H1 (cell line): ENCODE data around the gene CRKL. TPM values are rescaled to one million over a fixed set of nuclear protein-coding genes. Genes with fewer than 3 reads are reported as not detected.

ENCODE experiments used
- CTCF ChIA-PET: fragments of 300-600 bp; sonication (Branson Sonifier 250); formaldehyde crosslinking; loops from one replicate; lab custom pipeline; 2021; ENCODE audit not compliant: partially characterized antibody; lab: Charles Lee
- POLR2A ChIA-PET: fragments of 300-600 bp; sonication (Branson Sonifier 250); formaldehyde crosslinking; loops from one replicate; lab custom pipeline; 2021; ENCODE audit warnings: inconsistent platforms; ENCODE audit not compliant: partially characterized antibody; lab: Charles Lee
- DNase-seq, 2 experiments: peaks; one replicate each; pipeline versions ENCODE4 v3.0.0 to v3.0.0-alpha.2; 2010 to 2022; ENCODE audit warnings: low spot score in 2 of 2, low read depth in 1 of 2, mixed read lengths in 1 of 2
- FAIRE-seq: peaks from 2 replicates; lab custom pipeline; 2011; peaks lifted over from hg19 to GRCh38; lab: Jason Lieb, UNC
- H2AFZ ChIP-seq: 2 replicates; pipeline ENCODE4 v1.8.1; 2012; ENCODE audit warnings: low read length, inconsistent platforms
- H2AK5ac ChIP-seq: 2 replicates; pipeline ENCODE4 v1.6.1; 2013; ENCODE audit warnings: low read depth, low read length
- H2BK120ac ChIP-seq: replicated peaks from 2 replicates; pipeline ENCODE3; 2013; ENCODE audit warnings: low read depth, low read length, inconsistent platforms
- H2BK12ac ChIP-seq: 2 replicates; pipeline ENCODE4 v1.6.1; 2013; ENCODE audit warnings: low read depth, low read length
- H2BK15ac ChIP-seq: 2 replicates; pipeline ENCODE4 v1.6.1; 2013; ENCODE audit warnings: low read length
- H2BK20ac ChIP-seq: 2 replicates; pipeline ENCODE4 v1.6.1; 2013; ENCODE audit warnings: low read length
- H2BK5ac ChIP-seq: 2 replicates; pipeline ENCODE4 v1.6.1; 2013; ENCODE audit warnings: low read depth, low read length
- H3K14ac ChIP-seq: 2 replicates; pipeline ENCODE4 v1.6.1; 2013; ENCODE audit warnings: inconsistent platforms; ENCODE audit not compliant: insufficient read length
- H3K18ac ChIP-seq: 2 replicates; pipeline ENCODE4 v1.6.1; 2013; ENCODE audit warnings: low read length; ENCODE audit errors: extremely low read depth
- H3K23ac ChIP-seq: 2 replicates; pipeline ENCODE4 v1.6.1; 2013; ENCODE audit warnings: inconsistent platforms; ENCODE audit not compliant: insufficient read length
- H3K23me2 ChIP-seq: 2 replicates; pipeline ENCODE4 v1.6.1; 2013; ENCODE audit warnings: low read depth, low read length
- H3K27ac ChIP-seq: 2 replicates; pipeline ENCODE4 v1.6.1; 2011; ENCODE audit warnings: low read depth, low read length, inconsistent platforms
- H3K27me3 ChIP-seq, 4 experiments: replicated peaks in 1 of 4; 1 replicate in 1 of 4; 2 replicates in 3 of 4; pipeline versions ENCODE4 v1.6.1 to v1.8.1; 2011 to 2013; ENCODE audit warnings: low read length in 3 of 4, mild to moderate bottlenecking in 3 of 4, inconsistent platforms in 2 of 4, mixed read lengths in 2 of 4, moderate library complexity in 1 of 4; ENCODE audit not compliant: control insufficient read depth in 3 of 4, insufficient read depth in 3 of 4; ENCODE audit errors: extremely low read depth in 1 of 4
- H3K36me3 ChIP-seq, 4 experiments: 2 replicates each; pipeline versions ENCODE4 v1.6.1 to v1.8.1; 2011 to 2013; ENCODE audit warnings: mild to moderate bottlenecking in 4 of 4, low read length in 3 of 4, moderate library complexity in 2 of 4, control low read depth in 1 of 4, inconsistent platforms in 1 of 4; ENCODE audit not compliant: insufficient read depth in 4 of 4, control insufficient read depth in 2 of 4
- H3K4ac ChIP-seq: replicated peaks from 2 replicates; pipeline ENCODE3; 2013; ENCODE audit warnings: low read length, low read depth, mixed read lengths, inconsistent platforms; ENCODE audit not compliant: insufficient read length
- H3K4me1 ChIP-seq, 4 experiments: replicated peaks in 1 of 4; 1 replicate in 1 of 4; 2 replicates in 3 of 4; pipeline versions ENCODE4 v1.6.1 to v1.8.1; 2011 to 2013; ENCODE audit warnings: low read length in 3 of 4, inconsistent platforms in 2 of 4, mixed read lengths in 1 of 4; ENCODE audit not compliant: insufficient read depth in 4 of 4, control insufficient read depth in 3 of 4
- H3K4me2 ChIP-seq, 2 experiments: 2 replicates each; pipeline versions ENCODE4 v1.6.1 to v1.8.1; 2011 to 2013; ENCODE audit warnings: low read depth in 2 of 2, low read length in 2 of 2, control low read depth in 1 of 2, inconsistent platforms in 1 of 2, mild to moderate bottlenecking in 1 of 2; ENCODE audit not compliant: insufficient read depth in 1 of 2
- H3K4me3 ChIP-seq, 4 experiments: fragments of 200-600, 300-600 bp in 1 of 4; sonication (generic), shearing (Covaris generic), sonication (Bioruptor Twin) in 1 of 4; 2 replicates each; pipeline versions ENCODE4 v1.5.1 to v1.8.1; 2011 to 2016; ENCODE audit warnings: low read length in 4 of 4, low read depth in 3 of 4, control low read depth in 2 of 4, inconsistent platforms in 2 of 4, mild to moderate bottlenecking in 2 of 4, mixed read lengths in 1 of 4, moderate library complexity in 1 of 4; ENCODE audit not compliant: insufficient read depth in 2 of 4; ENCODE audit errors: extremely low read depth in 1 of 4
- H3K56ac ChIP-seq: replicated peaks from 2 replicates; pipeline ENCODE3; 2013; ENCODE audit warnings: low read depth, mild to moderate bottlenecking, mixed read lengths, low read length, inconsistent platforms; ENCODE audit not compliant: insufficient read length
- H3K79me1 ChIP-seq: 2 replicates; pipeline ENCODE4 v1.6.1; 2013; ENCODE audit warnings: low read depth, low read length, control low read depth
- H3K79me2 ChIP-seq, 2 experiments: 2 replicates each; pipeline versions ENCODE4 v1.6.1 to v1.8.1; 2012 to 2013; ENCODE audit warnings: low read length in 2 of 2, mild to moderate bottlenecking in 2 of 2, inconsistent platforms in 1 of 2; ENCODE audit not compliant: insufficient read depth in 2 of 2, control insufficient read depth in 1 of 2
- H3K9ac ChIP-seq, 4 experiments: replicated peaks in 1 of 4; 1 replicate in 1 of 4; 2 replicates in 3 of 4; pipeline versions ENCODE4 v1.6.1 to v1.8.1; 2011 to 2013; ENCODE audit warnings: low read depth in 3 of 4, low read length in 3 of 4, control low read depth in 2 of 4, mild to moderate bottlenecking in 2 of 4, moderate library complexity in 2 of 4, inconsistent platforms in 1 of 4; ENCODE audit errors: extremely low read depth in 1 of 4
- H3K9me3 ChIP-seq, 2 experiments: 2 replicates each; pipeline versions ENCODE4 v1.6.1 to v1.8.1; 2012 to 2013; ENCODE audit warnings: mild to moderate bottlenecking in 2 of 2, moderate library complexity in 2 of 2, control low read depth in 1 of 2, inconsistent platforms in 1 of 2, low read depth in 1 of 2, low read length in 1 of 2, mixed read lengths in 1 of 2; ENCODE audit not compliant: insufficient read depth in 2 of 2
- H4K20me1 ChIP-seq, 2 experiments: replicated peaks in 1 of 2; 2 replicates each; pipeline versions ENCODE3 to v1.8.1; 2011 to 2013; ENCODE audit warnings: inconsistent platforms in 2 of 2, low read length in 2 of 2, mild to moderate bottlenecking in 1 of 2; ENCODE audit not compliant: insufficient read depth in 2 of 2, control insufficient read depth in 1 of 2
- H4K5ac ChIP-seq: 2 replicates; pipeline ENCODE4 v1.6.1; 2013; ENCODE audit warnings: low read length, low read depth, mixed read lengths, inconsistent platforms; ENCODE audit not compliant: insufficient read length
- H4K8ac ChIP-seq: 2 replicates; pipeline ENCODE4 v1.8.0; 2013; ENCODE audit warnings: mild to moderate bottlenecking, moderate library complexity, low read length, inconsistent platforms; ENCODE audit not compliant: insufficient read depth; ENCODE audit errors: extremely low read depth
- H4K91ac ChIP-seq: replicated peaks from 2 replicates; pipeline ENCODE3; 2013; ENCODE audit warnings: low read length, mixed read lengths, inconsistent platforms; ENCODE audit not compliant: insufficient read length
- CBX8 ChIP-seq: fragments of 300-800, 300-1000 bp; sonication (generic); IDR thresholded peaks from 2 replicates; pipeline ENCODE4 v1.7.1; 2016; ENCODE audit warnings: low read depth, low read length, borderline replicate concordance
- JUN ChIP-seq: IDR thresholded peaks from 2 replicates; pipeline ENCODE4 v1.6.1; 2011; ENCODE audit warnings: low read depth, mild to moderate bottlenecking, improper control_type of control experiment, low read length
- NANOG ChIP-seq: IDR thresholded peaks from 2 replicates; pipeline ENCODE4 v1.6.1; 2011; ENCODE audit warnings: low read length, low read depth, mild to moderate bottlenecking, inconsistent platforms; ENCODE audit not compliant: insufficient read depth, poor library complexity, severe bottlenecking
- POLR2AphosphoS5 ChIP-seq: IDR thresholded peaks from 2 replicates; pipeline ENCODE4 v1.6.1; 2011; ENCODE audit warnings: low read depth, low read length
- RNF2 ChIP-seq: fragments of 200-900, 300-1000 bp; sonication (generic); IDR thresholded peaks from 2 replicates; pipeline ENCODE4 v1.7.1; 2016; ENCODE audit warnings: borderline replicate concordance, low read depth, mild to moderate bottlenecking, antibody characterized with exemption, low read length; ENCODE audit not compliant: poor library complexity, severe bottlenecking; ENCODE audit errors: missing control alignments
- TCF12 ChIP-seq: IDR thresholded peaks from 2 replicates; pipeline ENCODE4 v1.6.1; 2011; ENCODE audit warnings: low read depth, mild to moderate bottlenecking, low read length
- WGBS, 2 experiments: shearing (Covaris generic) in 1 of 2; methylation state at CpG; one replicate each; pipeline versions ENCODE4 v1.1.6 to v1.1.7; 2013 to 2015; ENCODE audit warnings: low lambda C conversion rate in 2 of 2, mixed read lengths in 2 of 2, inconsistent platforms in 1 of 2, low coverage in 1 of 2, missing lambda C conversion rate in 1 of 2; ENCODE audit not compliant: insufficient replicate concordance in 2 of 2, insufficient coverage in 1 of 2, insufficient read length in 1 of 2; ENCODE audit errors: extremely low coverage in 1 of 2, missing lambda C conversion rate in 1 of 2; 5-methylcytosine and 5-hydroxymethylcytosine counted together
- polyA plus RNA-seq, 7 experiments: library from polyadenylated mRNA; depleted of rRNA in 3 of 7; stranded (reverse) in 5 of 7; unstranded in 2 of 7; fragments of >200 nt in 5 of 7; fragments of 200-250 nt in 2 of 7; gene quantifications; 1 replicate in 5 of 7; 2 replicates in 1 of 7; 4 replicates in 1 of 7; pipeline versions ENCODE4 v1.2.1 to v1.2.3, GENCODE V29; 2011 to 2013; ENCODE audit warnings: missing spikeins in 2 of 7, mixed read lengths in 2 of 7
- total RNA-seq: library from RNA; stranded (reverse); fragmentation: NEBNext Ultra II Directional; extraction: Animal tissue kit (Norgen Biotek cat#: 25700); gene quantifications from 2 replicates; pipeline ENCODE4 v1.2.1, GENCODE V29; 2021
- TF ChIP-seq, protein P1 (sequence below): IDR thresholded peaks from 2 replicates; pipeline ENCODE4 v1.6.1; 2012; ENCODE audit warnings: inconsistent platforms

CRKL gene
- total and polyA plus RNA-seq, 2 of the 8 experiments (the other 6 are each of a cell fraction or from before 2014, with no cell fraction given) = 34.5 to 94.5 TPM

DNA sequence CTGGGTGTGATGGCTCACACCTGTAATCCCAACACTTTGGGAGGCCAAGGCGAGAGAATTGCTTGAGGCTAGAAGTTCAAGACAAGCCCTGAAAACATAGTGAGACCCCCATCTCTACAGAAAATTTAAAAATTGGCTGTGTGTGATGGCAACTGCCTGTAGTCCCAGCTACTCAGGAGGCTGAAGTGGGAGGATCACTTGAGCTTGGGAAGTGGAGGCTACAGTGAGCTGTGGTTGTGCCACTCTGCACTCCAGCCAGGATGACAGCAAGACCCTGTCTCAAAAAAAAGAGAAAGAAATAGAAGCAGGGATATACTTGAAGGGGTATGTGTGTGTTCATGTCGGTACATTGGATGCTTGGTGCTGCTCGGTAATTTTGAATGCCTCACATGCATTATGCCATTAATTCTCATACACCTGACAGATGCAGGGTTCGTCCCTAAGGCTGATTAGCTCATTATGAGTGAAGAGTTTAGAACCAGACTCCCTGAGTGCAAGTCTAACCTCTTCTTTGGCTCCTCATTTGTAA, 14.0 kb downstream of the CRKL start:
- Histone ChIP-seq H3K79me2 (peaks cover 53 to 98% of the 10 kb centered on the region in 2 experiments), H4K8ac (no peak overlapping the region), H3K14ac (no peak overlapping the region), H3K4ac (no peak overlapping the region), H3K27me3 (no peaks in the 10 kb centered on the region), H3K56ac (no peak overlapping the region), H3K23me2 (peaks cover 1% of the 10 kb centered on the region; the same call in 1 of the 2 replicates), H4K5ac (no peak overlapping the region), H3K9me3 (no peaks in the 10 kb centered on the region), H3K79me1 (peaks cover 12% of the 10 kb centered on the region), H3K36me3 (peaks cover 0 to 24% (median 10%) of the 10 kb centered on the region in 4 experiments; a peak in 5 of 8 replicates), H3K23ac (no peak overlapping the region), H3K4me1 (peaks cover 0 to 5% (median 4%) of the 10 kb centered on the region in 4 experiments; a peak in 3 of 7 replicates), H2AFZ (no peak overlapping the region), H2BK20ac (no peak overlapping the region), H2BK120ac (no peak overlapping the region), H2AK5ac (no peak overlapping the region), H4K20me1 (peaks cover 23 to 29% of the 10 kb centered on the region in 2 experiments), H3K4me2 (no peak overlapping the region), H2BK12ac (no peak overlapping the region), H3K18ac (no peak overlapping the region), H2BK15ac (no peak overlapping the region), H3K27ac (peak overlapping the region; percentile 45; the same call in 1 of the 2 replicates), H3K4me3 (no peak overlapping the region), H2BK5ac (no peak overlapping the region), H3K9ac (no peak overlapping the region), H4K91ac (no peak overlapping the region)
- CTCF ChIA-PET = interaction anchor here (0.6 to 1.4 kb wide), 4 partner anchors 11 to 147 kb away, joined by 3 to 5 read pairs (median 3); partner anchors contain the start of gene LZTR1
- no peak for DNase-seq
- POLR2A ChIA-PET = interaction anchor here (0.9 kb wide), 1 partner anchor 11 kb away, joined by 3 read pairs; no protein-coding TSS in a partner anchor
- TF ChIP-seq CBX8 = no peak
- TF ChIP-seq TCF12 = no peak
- no peak for TF ChIP-seq RNF2
- TF ChIP-seq, protein P1, sequence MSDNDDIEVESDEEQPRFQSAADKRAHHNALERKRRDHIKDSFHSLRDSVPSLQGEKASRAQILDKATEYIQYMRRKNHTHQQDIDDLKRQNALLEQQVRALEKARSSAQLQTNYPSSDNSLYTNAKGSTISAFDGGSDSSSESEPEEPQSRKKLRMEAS = no peak
- TF ChIP-seq JUN = no peak
- no peak for TF ChIP-seq NANOG
- TF ChIP-seq POLR2AphosphoS5 = no peak
- 88% methylated on average over 4 of the region's 4 CpGs; no CpG with 5 or more reads in 1 of the 2 experiments for WGBS, 2 experiments
- FAIRE-seq = no peak
